ENCODE data around the gene HOXD1.

Gene HOXD1

DNA sequence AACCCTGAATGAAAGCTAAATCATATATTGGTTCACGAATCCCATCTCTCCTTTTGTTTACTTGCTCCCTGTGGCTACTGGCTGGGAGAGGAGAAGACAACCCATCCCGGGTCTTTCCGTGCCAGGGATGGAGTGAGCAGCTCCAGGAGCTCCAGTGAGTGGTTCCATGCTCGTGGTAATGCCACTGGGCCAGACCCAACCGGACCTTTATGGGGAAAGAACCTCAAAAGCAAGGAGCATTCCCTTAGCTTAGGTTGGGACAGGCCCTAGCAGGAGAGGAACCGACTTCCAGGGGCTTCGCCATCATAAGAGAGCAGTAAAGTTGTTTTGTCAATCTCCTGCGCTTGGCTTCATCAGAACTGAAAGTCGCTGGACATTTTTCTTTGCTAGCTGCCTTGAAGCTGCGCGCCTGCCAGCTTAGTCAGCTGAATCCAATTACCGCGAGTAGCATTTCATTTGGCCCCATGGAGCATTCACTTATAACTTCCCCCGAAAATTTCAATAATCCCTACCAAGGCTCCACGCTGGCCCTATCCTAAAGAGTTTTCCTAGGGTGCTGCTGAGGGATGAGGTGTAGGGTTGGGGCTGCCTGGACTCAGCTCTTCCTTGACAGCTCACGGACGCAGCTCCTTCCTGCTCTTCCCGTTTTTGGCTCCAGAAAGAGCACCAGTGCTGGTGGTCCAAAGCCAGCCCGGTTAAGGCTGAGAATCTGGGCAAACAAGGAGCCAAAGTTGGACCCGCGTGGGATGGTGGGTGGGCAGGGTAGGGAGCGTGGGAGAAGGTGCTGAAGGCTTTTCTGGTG lies 26.4 kb upstream of the HOXD1 start:
- no peak overlapping the region for H3K9ac ChIP-seq (ENCODE audit: low read length in 2 of 2)
- H3K27ac ChIP-seq (ENCODE audit: low read length) = no peak overlapping the region
- H3K36me3 ChIP-seq (ENCODE audit: control insufficient read depth in 2 of 2, insufficient read depth in 2 of 2, low read length in 2 of 2) = no peaks in the 10 kb centered on the region
- H3K4me3 ChIP-seq (ENCODE audit: low read length in 2 of 2) = no peak overlapping the region
- no peaks in the 10 kb centered on the region for H3K9me3 ChIP-seq (ENCODE audit: control insufficient read depth in 2 of 2, low read length in 2 of 2)
- H3K27me3 ChIP-seq (ENCODE audit: control insufficient read depth in 1 of 2, insufficient read depth in 2 of 2, low read length in 2 of 2) = peaks cover 74 to 95% of the 10 kb centered on the region in 2 donors
- peaks cover 18% of the 10 kb centered on the region for H3K4me1 ChIP-seq (ENCODE audit: control insufficient read depth, insufficient read depth, low read length)

DNA sequence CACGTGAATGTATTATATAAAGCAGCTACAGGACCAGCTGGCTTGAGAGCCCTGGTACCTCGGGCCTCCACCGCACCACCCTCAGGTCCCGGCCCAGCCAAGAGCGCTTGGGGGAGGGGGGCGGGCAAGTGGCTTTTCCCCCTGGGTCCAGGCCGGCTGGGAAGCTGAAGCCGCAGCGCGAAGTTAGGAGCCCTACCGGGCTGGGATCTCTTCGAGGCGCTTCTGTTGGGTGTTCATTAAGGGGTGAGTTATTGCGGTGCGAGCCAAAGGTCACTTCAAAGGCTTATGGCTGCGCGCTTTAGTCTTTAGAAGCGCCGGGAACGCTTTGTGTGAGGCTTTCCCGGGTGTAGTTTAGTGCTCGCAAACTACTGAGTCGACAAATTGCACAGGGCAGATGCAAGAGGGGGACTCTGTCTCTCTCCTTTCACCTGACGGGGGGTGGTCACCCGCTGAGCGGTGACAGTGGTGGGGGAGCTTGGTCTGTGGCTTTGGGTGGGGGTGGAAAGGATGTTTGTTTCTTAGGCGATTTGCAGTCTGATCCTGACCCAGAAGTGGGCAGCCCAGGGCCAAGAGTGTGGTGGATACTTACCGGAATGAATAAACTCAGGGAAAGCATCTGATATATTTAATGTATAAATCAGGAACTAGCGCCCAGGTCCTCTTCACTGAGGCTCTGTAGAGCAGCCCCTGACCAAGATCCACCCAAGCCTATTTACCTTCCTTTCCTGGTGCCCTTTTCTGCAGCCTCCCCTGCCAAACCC lies 25.4 kb upstream of the HOXD1 start:
- peaks cover 68 to 84% of the 10 kb centered on the region in 2 donors for H3K27me3 ChIP-seq (ENCODE audit: control insufficient read depth in 1 of 2, insufficient read depth in 2 of 2, low read length in 2 of 2)

DNA sequence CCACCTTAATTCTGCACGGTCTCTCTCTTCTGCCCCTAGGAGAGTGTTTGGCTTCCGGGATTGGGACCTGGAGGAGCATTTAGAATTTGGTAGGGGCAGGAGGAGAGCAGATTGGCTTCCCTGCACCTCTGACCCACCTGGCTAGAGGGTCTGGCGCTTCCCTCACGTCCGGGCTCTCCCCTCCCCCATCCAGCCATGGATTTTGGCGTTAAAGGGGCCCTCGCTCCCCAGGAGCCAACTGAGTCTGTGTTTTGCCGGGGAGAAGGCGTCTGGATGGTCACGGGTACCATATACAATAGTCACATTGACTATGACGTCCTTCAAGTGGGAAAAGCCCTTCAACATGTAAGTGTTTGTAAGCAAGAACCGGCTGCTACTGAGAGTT lies 24.8 kb upstream of the HOXD1 start:
- Histone ChIP-seq H3K9me3 (ENCODE audit: control insufficient read depth in 2 of 2, low read length in 2 of 2) (no peaks in the 10 kb centered on the region), H3K4me3 (ENCODE audit: low read length in 2 of 2) (no peak overlapping the region), H3K4me1 (ENCODE audit: control insufficient read depth, insufficient read depth, low read length) (peaks cover 11% of the 10 kb centered on the region), H3K27ac (ENCODE audit: low read length) (no peak overlapping the region), H3K9ac (ENCODE audit: low read length in 2 of 2) (no peak overlapping the region), H3K36me3 (ENCODE audit: control insufficient read depth in 2 of 2, insufficient read depth in 2 of 2, low read length in 2 of 2) (no peaks in the 10 kb centered on the region), H3K27me3 (ENCODE audit: control insufficient read depth in 1 of 2, insufficient read depth in 2 of 2, low read length in 2 of 2) (peaks cover 64 to 79% of the 10 kb centered on the region in 2 donors)

More for the DNA sequence above, 25.4 kb upstream of the HOXD1 start:
- Histone ChIP-seq H3K4me1 (ENCODE audit: control insufficient read depth, insufficient read depth, low read length) (peaks cover 11% of the 10 kb centered on the region), H3K9ac (ENCODE audit: low read length in 2 of 2) (no peak overlapping the region), H3K36me3 (ENCODE audit: control insufficient read depth in 2 of 2, insufficient read depth in 2 of 2, low read length in 2 of 2) (no peaks in the 10 kb centered on the region), H3K4me3 (ENCODE audit: low read length in 2 of 2) (no peak overlapping the region), H3K9me3 (ENCODE audit: control insufficient read depth in 2 of 2, low read length in 2 of 2) (no peaks in the 10 kb centered on the region), H3K27ac (ENCODE audit: low read length) (no peak overlapping the region)

DNA sequence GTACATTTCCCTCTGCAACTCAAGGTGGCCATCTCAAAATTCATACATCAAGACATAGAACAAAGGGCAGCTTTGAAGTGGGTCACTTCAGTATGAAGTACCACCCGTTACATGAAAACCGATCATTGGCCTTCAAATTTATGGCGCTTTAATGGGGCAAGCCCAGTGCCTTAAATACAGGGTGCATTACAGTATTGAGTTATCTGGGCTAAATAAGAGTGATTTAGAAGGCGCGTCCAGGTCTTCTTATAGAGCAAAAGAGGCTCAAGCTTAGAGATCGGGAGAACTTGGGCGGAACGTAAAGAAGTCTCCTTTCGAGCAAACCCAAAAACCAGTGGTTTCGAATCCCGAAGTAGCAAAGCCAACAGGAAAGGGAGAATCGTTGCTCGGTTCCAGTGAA lies 24.3 kb upstream of the HOXD1 start:
- Histone ChIP-seq H3K9ac (ENCODE audit: low read length in 2 of 2) (no peak overlapping the region), H3K27ac (ENCODE audit: low read length) (no peak overlapping the region), H3K4me1 (ENCODE audit: control insufficient read depth, insufficient read depth, low read length) (peaks cover 10% of the 10 kb centered on the region), H3K27me3 (ENCODE audit: control insufficient read depth in 1 of 2, insufficient read depth in 2 of 2, low read length in 2 of 2) (peaks cover 66 to 75% of the 10 kb centered on the region in 2 donors), H3K36me3 (ENCODE audit: control insufficient read depth in 2 of 2, insufficient read depth in 2 of 2, low read length in 2 of 2) (no peaks in the 10 kb centered on the region), H3K4me3 (ENCODE audit: low read length in 2 of 2) (no peak overlapping the region), H3K9me3 (ENCODE audit: control insufficient read depth in 2 of 2, low read length in 2 of 2) (no peaks in the 10 kb centered on the region)

DNA sequence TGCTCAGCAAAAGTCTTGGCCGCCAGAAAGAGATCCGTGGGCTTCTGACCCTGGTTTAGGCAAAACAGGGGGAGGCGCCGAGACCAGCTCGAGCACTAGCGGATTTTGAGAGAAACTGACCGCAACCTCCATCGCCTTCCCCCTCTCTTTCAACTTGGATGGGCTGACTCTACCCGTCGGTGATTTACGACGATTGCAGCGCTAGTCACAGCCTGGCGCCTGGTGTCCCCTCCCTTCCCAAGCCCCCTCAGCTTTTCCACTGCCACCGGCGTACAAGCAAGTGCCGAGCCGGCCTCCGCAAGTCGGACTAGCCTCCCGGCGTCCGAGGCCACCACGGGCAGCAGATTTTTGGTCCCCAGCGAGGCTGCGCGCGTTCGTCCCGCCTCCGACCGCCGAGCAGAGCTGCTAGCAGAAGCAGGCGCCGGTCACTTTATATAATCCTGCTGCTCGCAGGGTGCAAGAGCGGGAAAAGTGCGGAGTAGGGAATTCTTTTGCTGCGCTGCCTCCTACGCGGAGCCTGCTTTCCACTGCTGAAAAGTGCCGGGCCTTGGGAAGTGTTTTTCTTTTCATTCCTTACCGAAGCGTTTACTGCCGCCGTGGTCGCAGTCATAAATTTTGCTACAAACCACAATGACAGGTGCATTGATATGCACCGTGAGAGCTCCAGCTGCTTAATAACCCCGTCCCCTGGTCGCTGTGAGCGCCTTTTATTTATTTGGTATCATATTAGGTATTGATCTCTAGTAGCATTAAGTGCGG lies 23.7 kb upstream of the HOXD1 start:
- Histone ChIP-seq H3K36me3 (ENCODE audit: control insufficient read depth in 2 of 2, insufficient read depth in 2 of 2, low read length in 2 of 2) (no peaks in the 10 kb centered on the region), H3K4me1 (ENCODE audit: control insufficient read depth, insufficient read depth, low read length) (peaks cover 4% of the 10 kb centered on the region), H3K27me3 (ENCODE audit: control insufficient read depth in 1 of 2, insufficient read depth in 2 of 2, low read length in 2 of 2) (peaks cover 65 to 75% of the 10 kb centered on the region in 2 donors), H3K9me3 (ENCODE audit: control insufficient read depth in 2 of 2, low read length in 2 of 2) (no peaks in the 10 kb centered on the region), H3K27ac (ENCODE audit: low read length) (no peak overlapping the region), H3K9ac (ENCODE audit: low read length in 2 of 2) (no peak overlapping the region), H3K4me3 (ENCODE audit: low read length in 2 of 2) (peak overlapping the region in 1 of 2 donors; percentile 22)

DNA sequence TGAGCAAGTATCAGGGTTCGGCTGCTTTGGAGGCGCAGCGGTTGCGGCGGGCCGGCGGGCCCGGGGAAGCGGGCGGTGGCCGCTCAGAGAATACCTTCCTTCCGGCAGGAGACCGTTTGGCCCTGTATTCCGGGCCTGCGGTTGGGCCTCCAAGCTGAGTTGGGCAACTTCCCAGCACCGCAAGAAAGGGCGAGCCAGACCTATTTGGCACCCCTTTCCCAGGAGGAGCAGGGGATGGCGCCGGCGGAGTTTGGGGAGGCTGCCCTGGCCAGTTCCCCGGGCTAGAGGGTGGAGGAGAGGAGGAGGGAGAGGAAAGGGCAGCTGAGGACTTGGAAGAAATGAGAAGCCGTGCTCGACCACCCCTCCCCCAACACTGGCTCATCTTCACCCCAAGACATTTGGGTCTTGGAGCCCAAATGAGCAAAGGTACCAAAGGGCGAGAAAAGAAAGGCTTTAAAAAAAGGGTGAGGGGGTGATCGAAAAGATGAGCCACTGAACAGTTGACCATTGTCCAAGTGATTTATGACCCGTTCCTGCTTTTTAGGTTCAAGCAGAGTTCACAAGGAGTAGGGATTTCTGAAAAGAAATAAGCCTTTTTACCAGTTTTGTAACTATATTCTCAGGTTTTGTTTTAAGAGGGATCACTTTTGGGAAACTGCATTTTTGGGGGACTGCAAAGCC lies 23.0 kb upstream of the HOXD1 start:
- Histone ChIP-seq H3K9me3 (ENCODE audit: control insufficient read depth in 2 of 2, low read length in 2 of 2) (no peaks in the 10 kb centered on the region), H3K27me3 (ENCODE audit: control insufficient read depth in 1 of 2, insufficient read depth in 2 of 2, low read length in 2 of 2) (peaks cover 64 to 74% of the 10 kb centered on the region in 2 donors), H3K36me3 (ENCODE audit: control insufficient read depth in 2 of 2, insufficient read depth in 2 of 2, low read length in 2 of 2) (no peaks in the 10 kb centered on the region), H3K27ac (ENCODE audit: low read length) (no peak overlapping the region), H3K9ac (ENCODE audit: low read length in 2 of 2) (no peak overlapping the region), H3K4me3 (ENCODE audit: low read length in 2 of 2) (peak overlapping the region in 1 of 2 donors; percentile 22), H3K4me1 (ENCODE audit: control insufficient read depth, insufficient read depth, low read length) (no peaks in the 10 kb centered on the region)

DNA sequence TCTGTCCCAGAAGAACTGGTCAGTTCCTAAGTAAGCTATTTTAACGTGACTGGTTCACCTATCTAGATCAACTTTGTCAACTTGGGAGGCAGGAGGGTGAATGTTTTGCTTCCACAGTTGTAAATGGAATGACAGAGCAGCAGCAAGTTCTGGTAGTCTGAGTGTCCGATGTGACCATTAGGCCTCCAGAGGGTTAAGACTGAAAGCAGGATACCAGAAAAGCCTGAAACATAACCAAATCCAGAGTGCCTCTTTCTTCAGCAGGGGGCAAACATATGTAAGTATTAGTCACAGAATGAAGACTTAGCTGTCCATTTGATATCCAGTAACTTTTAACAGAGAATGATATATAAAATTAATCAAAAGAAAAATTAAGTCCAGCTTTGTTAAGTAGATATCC lies 22.2 kb upstream of the HOXD1 start:
- Histone ChIP-seq H3K36me3 (ENCODE audit: control insufficient read depth in 2 of 2, insufficient read depth in 2 of 2, low read length in 2 of 2) (no peaks in the 10 kb centered on the region), H3K27me3 (ENCODE audit: control insufficient read depth in 1 of 2, insufficient read depth in 2 of 2, low read length in 2 of 2) (peaks cover 64 to 73% of the 10 kb centered on the region in 2 donors), H3K9me3 (ENCODE audit: control insufficient read depth in 2 of 2, low read length in 2 of 2) (no peaks in the 10 kb centered on the region), H3K4me1 (ENCODE audit: control insufficient read depth, insufficient read depth, low read length) (peaks cover under 1% of the 10 kb centered on the region), H3K4me3 (ENCODE audit: low read length in 2 of 2) (no peak overlapping the region), H3K27ac (ENCODE audit: low read length) (no peak overlapping the region), H3K9ac (ENCODE audit: low read length in 2 of 2) (no peak overlapping the region)

DNA sequence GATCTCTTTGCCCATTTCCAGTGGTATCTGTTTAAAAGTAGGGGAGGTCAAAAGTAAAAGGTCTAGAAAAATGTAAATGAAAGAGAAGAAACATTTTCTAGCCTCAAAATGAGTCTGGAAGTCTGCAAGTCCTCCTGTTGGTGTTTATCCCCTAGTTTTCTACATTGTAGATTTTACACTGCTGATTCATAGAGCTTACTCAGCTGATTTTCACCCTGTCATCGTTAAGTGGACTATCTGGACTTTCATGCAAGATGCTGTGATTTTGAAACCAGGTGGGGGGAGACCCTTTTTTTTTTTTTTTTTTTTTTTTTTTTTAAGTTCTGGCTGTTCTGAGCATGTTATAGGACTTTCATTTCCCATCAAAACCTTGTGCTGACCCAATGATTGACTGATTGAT lies 21.1 kb upstream of the HOXD1 start:
- Histone ChIP-seq H3K4me3 (ENCODE audit: low read length in 2 of 2) (no peak overlapping the region), H3K9me3 (ENCODE audit: control insufficient read depth in 2 of 2, low read length in 2 of 2) (no peaks in the 10 kb centered on the region), H3K9ac (ENCODE audit: low read length in 2 of 2) (no peak overlapping the region), H3K4me1 (ENCODE audit: control insufficient read depth, insufficient read depth, low read length) (peaks cover 10% of the 10 kb centered on the region), H3K27me3 (ENCODE audit: control insufficient read depth in 1 of 2, insufficient read depth in 2 of 2, low read length in 2 of 2) (peaks cover 64 to 74% of the 10 kb centered on the region in 2 donors), H3K36me3 (ENCODE audit: control insufficient read depth in 2 of 2, insufficient read depth in 2 of 2, low read length in 2 of 2) (no peaks in the 10 kb centered on the region), H3K27ac (ENCODE audit: low read length) (no peak overlapping the region)

DNA sequence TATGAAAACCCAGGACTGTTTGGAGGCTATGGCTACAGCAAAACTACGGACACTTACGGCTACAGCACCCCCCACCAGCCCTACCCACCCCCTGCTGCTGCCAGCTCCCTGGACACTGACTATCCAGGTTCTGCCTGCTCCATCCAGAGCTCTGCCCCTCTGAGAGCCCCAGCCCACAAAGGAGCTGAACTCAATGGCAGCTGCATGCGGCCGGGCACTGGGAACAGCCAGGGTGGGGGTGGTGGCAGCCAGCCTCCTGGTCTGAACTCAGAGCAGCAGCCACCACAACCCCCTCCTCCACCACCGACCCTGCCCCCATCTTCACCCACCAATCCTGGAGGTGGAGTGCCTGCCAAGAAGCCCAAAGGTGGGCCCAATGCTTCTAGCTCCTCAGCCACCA lies 19.3 kb upstream of the HOXD1 start:
- Histone ChIP-seq H3K9me3 (ENCODE audit: control insufficient read depth in 2 of 2, low read length in 2 of 2) (no peaks in the 10 kb centered on the region), H3K27me3 (ENCODE audit: control insufficient read depth in 1 of 2, insufficient read depth in 2 of 2, low read length in 2 of 2) (peaks cover 58 to 75% of the 10 kb centered on the region in 2 donors), H3K4me1 (ENCODE audit: control insufficient read depth, insufficient read depth, low read length) (peaks cover 10% of the 10 kb centered on the region), H3K36me3 (ENCODE audit: control insufficient read depth in 2 of 2, insufficient read depth in 2 of 2, low read length in 2 of 2) (no peaks in the 10 kb centered on the region), H3K9ac (ENCODE audit: low read length in 2 of 2) (no peak overlapping the region), H3K4me3 (ENCODE audit: low read length in 2 of 2) (no peak overlapping the region), H3K27ac (ENCODE audit: low read length) (no peak overlapping the region)

DNA sequence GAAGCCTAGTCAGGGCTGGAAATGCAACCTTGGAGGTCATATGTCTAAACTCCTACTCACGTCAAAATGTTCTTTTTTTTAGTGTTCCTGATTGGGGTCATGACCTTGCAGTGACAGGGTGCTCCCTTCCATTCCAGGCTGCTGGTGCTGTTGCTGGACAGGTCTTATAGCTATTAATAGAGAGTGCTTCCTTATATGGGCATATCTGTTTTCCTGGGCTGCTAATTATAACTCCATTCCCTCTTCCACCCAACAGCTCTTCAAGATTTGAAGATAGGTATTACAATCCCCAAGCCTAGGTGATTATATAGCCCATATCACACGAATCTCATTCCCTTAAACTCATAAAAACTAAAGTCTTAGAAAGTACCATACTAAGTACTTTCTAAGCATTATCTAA lies 18.8 kb upstream of the HOXD1 start:
- peaks cover 58 to 75% of the 10 kb centered on the region in 2 donors for H3K27me3 ChIP-seq (ENCODE audit: control insufficient read depth in 1 of 2, insufficient read depth in 2 of 2, low read length in 2 of 2)

More for the DNA sequence above, 18.8 kb upstream of the HOXD1 start:
- no peaks in the 10 kb centered on the region for H3K9me3 ChIP-seq (ENCODE audit: control insufficient read depth in 2 of 2, low read length in 2 of 2)
- H3K27ac ChIP-seq (ENCODE audit: low read length) = no peak overlapping the region
- no peak overlapping the region for H3K9ac ChIP-seq (ENCODE audit: low read length in 2 of 2)
- H3K4me3 ChIP-seq (ENCODE audit: low read length in 2 of 2) = no peak overlapping the region
- H3K36me3 ChIP-seq (ENCODE audit: control insufficient read depth in 2 of 2, insufficient read depth in 2 of 2, low read length in 2 of 2) = no peaks in the 10 kb centered on the region
- H3K4me1 ChIP-seq (ENCODE audit: control insufficient read depth, insufficient read depth, low read length) = peaks cover 15% of the 10 kb centered on the region
